Measurements from ENCODE around the gene DLX6.

The DLX6 gene

DNA sequence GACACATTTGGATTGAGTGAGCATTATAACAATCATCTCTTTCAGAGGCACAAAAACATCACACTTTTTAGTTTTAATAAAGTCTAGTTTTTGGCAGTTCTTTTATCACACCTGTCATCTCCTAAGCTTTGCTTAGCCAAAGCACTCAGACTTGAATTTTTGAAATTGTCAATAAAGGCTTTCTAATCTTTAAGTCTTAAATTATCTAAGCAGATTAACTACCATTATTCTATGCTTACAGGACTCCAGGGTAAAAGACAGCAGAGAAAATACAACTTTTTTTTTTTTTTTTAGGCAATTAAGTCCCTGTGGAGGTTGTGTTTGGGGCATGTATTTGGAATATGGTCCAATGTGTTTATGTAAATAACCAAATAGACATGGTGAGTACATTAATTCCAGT, 17.6 kb upstream of the DLX6 start:
- Histone ChIP-seq H3K27ac (ENCODE audit: low read depth, low read length) (no peak overlapping the region), H3K36me3 (ENCODE audit: control insufficient read depth, insufficient read depth, low read length) (no peaks in the 10 kb centered on the region), H3K27me3 (ENCODE audit: control insufficient read depth, insufficient read depth, low read length) (peaks cover 10% of the 10 kb centered on the region), H3K4me1 (ENCODE audit: control insufficient read depth, insufficient read depth, low read length) (no peaks in the 10 kb centered on the region), H3K9ac (ENCODE audit: low read length) (no peak overlapping the region), H3K4me3 (ENCODE audit: low read length) (no peak overlapping the region)

DNA sequence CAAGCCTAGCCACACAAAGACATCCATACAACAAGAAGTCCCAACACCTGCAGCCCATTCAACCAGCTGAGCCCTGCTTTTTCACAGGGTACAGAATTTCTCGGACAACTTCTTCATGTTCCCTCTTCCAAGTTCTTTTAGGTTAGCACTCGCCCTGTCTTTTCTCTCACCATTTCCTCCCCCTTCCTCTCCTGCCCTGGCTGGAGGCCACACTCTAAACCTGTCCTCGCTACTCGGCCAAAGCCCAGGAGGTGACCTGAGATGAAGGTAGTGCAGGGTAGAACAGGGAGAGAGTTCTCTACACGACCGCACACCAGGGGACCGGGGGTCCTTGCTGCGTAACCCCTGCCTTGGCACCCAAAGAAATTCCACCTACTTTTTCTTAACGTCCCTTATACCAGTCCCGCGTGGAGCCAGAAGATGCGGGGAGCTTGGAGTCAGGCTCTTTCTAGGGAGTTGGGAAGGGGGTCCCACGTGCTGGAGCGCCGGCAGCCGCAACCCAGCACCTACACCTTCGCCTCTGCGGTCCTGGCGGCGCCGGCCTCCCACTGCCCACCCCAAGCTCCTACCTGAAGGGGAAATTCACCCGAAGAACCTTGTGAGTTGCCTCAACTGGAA, 16.0 kb upstream of the DLX6 start:
- Histone ChIP-seq H3K9ac (ENCODE audit: low read length) (no peak overlapping the region), H3K4me1 (ENCODE audit: control insufficient read depth, insufficient read depth, low read length) (no peaks in the 10 kb centered on the region), H3K27me3 (ENCODE audit: control insufficient read depth, insufficient read depth, low read length) (peaks cover 22% of the 10 kb centered on the region), H3K36me3 (ENCODE audit: control insufficient read depth, insufficient read depth, low read length) (no peaks in the 10 kb centered on the region), H3K27ac (ENCODE audit: low read depth, low read length) (no peak overlapping the region), H3K4me3 (ENCODE audit: low read length) (no peak overlapping the region)

DNA sequence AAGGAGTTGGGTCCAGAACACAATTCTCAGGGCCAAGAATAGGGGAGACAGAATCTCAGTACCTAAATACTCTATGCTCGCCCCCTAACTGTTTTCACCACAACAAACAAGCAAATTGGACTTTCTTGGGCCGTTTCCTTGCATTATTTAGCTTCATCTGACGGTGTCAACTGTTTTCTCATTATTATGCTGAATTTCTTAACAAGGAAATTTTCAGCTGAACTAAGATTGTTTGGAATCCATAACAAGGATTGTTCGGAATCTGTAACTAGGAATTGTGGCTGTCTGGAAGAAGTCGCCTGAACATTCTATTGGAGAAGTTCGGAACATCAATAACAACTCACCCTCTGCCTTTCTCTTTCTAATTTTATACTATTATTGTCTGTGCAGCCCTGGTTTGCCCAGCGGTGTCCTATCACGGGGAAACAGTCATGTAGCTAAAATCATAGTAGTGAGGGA, 15.5 kb upstream of the DLX6 start:
- peaks cover 22% of the 10 kb centered on the region for H3K27me3 ChIP-seq (ENCODE audit: control insufficient read depth, insufficient read depth, low read length)
- no peak overlapping the region for H3K27ac ChIP-seq (ENCODE audit: low read depth, low read length)
- H3K4me1 ChIP-seq (ENCODE audit: control insufficient read depth, insufficient read depth, low read length), result no peaks in the 10 kb centered on the region
- H3K4me3 ChIP-seq (ENCODE audit: low read length), result no peak overlapping the region
- no peaks in the 10 kb centered on the region for H3K36me3 ChIP-seq (ENCODE audit: control insufficient read depth, insufficient read depth, low read length)
- no peak overlapping the region for H3K9ac ChIP-seq (ENCODE audit: low read length)

DNA sequence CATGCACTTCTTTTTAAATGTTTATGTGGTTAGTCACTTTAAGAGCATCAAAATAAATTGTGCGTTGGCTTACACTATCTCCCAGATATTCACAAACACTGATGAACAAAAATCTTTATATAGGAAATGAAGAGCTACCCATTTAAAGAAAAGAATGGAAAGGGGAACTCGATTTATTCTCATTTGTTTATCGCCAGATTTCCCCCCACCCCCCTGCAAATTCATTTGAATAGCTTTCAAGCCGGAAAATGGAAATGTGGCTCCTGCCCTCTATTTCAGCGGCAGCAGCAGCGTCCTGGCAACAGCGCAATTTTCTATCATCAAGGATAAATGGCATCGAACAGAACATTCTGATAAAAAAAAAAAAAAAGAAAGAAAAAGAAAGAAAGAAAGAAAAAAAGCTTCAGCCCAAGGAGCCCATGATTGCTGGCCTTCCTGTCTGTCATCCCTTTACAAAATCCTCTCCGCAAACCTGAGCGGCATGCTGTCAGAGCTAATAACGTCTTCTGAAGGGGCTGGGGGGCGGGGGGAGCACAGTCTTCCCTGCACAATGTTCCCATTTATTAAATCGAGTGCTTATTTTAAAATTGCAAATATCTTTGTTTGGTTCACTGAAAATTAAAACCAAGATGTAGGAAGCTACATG, 13.7 kb upstream of the DLX6 start:
- H3K36me3 ChIP-seq (ENCODE audit: control insufficient read depth, insufficient read depth, low read length), result no peaks in the 10 kb centered on the region
- H3K27me3 ChIP-seq (ENCODE audit: control insufficient read depth, insufficient read depth, low read length), result peaks cover 25% of the 10 kb centered on the region
- H3K4me1 ChIP-seq (ENCODE audit: control insufficient read depth, insufficient read depth, low read length), result no peaks in the 10 kb centered on the region
- H3K4me3 ChIP-seq (ENCODE audit: low read length), result no peak overlapping the region
- no peak overlapping the region for H3K27ac ChIP-seq (ENCODE audit: low read depth, low read length)
- no peak overlapping the region for H3K9ac ChIP-seq (ENCODE audit: low read length)

DNA sequence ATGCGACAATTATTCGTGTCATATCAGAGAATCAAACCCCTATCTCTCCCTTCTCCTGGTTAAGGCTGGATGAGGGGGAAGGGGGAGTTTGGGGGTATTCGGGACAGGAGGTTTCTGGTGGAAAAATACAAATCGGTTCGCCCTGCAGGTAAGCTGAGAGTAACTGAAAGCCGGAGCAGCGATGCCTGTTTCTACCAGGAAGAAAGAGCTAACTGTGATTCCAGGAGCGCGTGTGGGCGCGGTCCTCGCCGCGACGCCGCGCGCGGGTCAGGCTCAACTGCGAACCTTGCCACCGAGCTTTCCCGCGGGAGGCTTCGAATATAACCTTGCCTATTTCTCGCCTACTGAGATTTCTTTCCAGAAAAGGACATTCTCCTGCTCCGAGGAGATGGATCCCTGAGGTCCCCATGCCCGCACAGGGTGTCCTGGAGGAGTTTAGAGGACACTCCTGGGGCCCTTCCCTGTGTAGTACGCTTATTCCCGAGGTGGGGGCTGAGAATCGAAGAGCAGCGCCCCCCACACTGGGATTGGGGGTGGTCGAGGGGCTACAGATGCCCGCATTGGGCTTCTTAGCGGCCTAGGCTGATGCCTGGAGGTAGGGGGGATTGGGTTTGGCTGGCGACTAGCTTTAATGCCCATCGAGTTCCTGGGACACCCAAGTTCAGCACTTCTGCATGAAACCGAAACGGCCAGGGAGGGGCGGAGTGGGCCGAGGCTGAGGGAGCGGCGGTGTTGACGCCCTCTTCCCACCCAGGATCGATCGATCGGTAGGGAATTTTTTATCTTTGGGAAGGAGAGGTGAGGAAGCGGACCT, 13.0 kb upstream of the DLX6 start:
- no peak overlapping the region for H3K4me3 ChIP-seq (ENCODE audit: low read length)
- peaks cover 27% of the 10 kb centered on the region for H3K27me3 ChIP-seq (ENCODE audit: control insufficient read depth, insufficient read depth, low read length)

DNA sequence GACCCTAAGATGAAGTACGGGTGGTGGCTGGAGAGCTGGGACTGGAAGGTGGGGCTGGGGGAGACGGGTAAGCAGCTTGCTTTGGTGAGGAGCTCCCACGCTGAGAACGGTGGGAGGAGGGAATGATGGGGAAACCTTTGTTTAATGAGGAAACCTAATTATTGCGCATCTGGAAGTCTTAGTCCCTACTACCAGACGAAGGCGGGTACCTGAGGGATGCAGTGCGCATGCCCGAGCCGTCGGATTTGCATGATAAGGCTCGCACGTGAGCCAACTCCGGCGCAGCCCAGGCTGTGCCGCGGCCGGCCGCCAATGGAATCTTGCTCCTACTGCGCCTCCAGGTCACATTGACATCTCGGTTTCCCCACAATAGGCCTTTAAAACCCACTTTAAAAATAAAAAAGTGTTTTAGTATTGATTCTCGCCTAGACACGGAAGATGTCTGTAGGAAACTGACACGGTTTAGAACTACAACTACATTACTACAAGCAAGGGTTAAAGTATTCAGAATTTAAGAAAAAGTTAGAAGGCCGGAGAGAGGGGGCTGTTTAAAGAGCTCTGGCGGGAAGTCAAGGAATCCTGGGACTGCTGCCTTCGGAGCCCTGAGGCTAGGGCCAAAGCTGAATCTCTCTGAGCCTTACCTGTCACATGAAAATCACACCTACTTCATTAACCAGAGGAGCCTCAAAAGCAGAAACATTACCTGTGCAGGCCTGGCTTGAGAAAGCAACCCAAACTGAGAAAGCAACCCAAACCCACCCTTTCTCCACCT, 12.1 kb upstream of the DLX6 start:
- peaks cover 33% of the 10 kb centered on the region for H3K27me3 ChIP-seq (ENCODE audit: control insufficient read depth, insufficient read depth, low read length)

More for the DNA sequence above, 13.0 kb upstream of the DLX6 start:
- H3K36me3 ChIP-seq (ENCODE audit: control insufficient read depth, insufficient read depth, low read length), result no peaks in the 10 kb centered on the region
- H3K9ac ChIP-seq (ENCODE audit: low read length), result no peak overlapping the region
- H3K4me1 ChIP-seq (ENCODE audit: control insufficient read depth, insufficient read depth, low read length), result no peaks in the 10 kb centered on the region
- H3K27ac ChIP-seq (ENCODE audit: low read depth, low read length), result no peak overlapping the region

DNA sequence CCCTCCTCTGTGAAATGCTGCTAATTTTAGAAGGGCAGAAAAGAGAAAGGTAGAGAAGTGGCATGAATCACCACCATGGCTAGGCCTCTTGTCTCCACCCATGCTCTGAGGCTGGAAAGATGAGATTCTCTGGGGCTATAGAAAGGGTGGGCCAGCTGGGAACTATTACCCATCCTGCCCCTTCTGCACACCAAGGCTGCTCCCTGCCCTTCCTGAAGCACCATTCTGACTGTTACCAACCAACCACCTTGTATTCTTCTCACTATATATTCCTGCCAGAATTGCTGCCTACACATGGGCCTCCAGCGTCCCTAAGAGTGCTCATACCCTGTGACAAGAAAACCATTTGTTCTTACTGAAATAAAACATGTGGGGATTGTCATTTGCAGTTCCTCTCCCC, 11.4 kb upstream of the DLX6 start:
- no peak overlapping the region for H3K9ac ChIP-seq (ENCODE audit: low read length)
- no peak overlapping the region for H3K27ac ChIP-seq (ENCODE audit: low read depth, low read length)
- H3K36me3 ChIP-seq (ENCODE audit: control insufficient read depth, insufficient read depth, low read length), result no peaks in the 10 kb centered on the region
- H3K4me3 ChIP-seq (ENCODE audit: low read length), result no peak overlapping the region
- H3K27me3 ChIP-seq (ENCODE audit: control insufficient read depth, insufficient read depth, low read length), result peaks cover 33% of the 10 kb centered on the region
- no peaks in the 10 kb centered on the region for H3K4me1 ChIP-seq (ENCODE audit: control insufficient read depth, insufficient read depth, low read length)

More for the DNA sequence above, 12.1 kb upstream of the DLX6 start:
- H3K36me3 ChIP-seq (ENCODE audit: control insufficient read depth, insufficient read depth, low read length), result no peaks in the 10 kb centered on the region
- no peak overlapping the region for H3K27ac ChIP-seq (ENCODE audit: low read depth, low read length)
- no peak overlapping the region for H3K4me3 ChIP-seq (ENCODE audit: low read length)
- H3K9ac ChIP-seq (ENCODE audit: low read length), result no peak overlapping the region
- H3K4me1 ChIP-seq (ENCODE audit: control insufficient read depth, insufficient read depth, low read length), result no peaks in the 10 kb centered on the region

DNA sequence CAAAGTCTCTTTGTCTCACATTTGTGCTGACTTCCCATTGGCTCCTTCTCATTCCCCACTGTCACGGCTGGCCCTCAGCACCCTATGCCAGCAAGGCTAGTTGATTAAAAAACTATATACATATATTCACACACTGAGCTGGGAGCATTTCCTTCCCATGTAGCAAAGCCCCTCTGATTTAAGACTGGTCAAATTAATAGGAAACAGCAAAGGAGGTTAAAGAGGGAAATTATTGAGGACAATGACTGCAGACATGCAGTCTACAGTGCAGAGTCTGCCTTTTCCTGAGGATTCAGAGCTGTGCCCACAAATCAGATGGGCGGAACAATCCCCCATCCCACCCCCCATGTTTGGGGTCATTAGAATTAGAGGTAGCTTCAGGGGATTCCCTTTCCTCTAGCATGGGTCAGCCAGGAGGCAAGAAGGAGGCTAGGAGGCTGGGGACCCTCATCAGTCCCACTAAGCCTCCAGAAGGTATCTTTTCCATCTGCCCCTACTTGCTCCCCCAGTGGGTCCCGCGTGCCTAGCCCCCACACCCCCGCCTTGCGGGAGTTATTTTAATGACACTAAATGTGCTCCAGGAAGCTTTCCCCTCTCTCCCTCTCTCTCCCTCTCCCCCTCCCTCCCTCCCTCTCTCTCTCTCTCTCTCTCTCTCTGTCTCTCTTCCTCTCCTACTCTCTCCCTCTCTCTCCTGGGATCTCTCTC, 9.8 kb upstream of the DLX6 start:
- H3K4me1 ChIP-seq (ENCODE audit: control insufficient read depth, insufficient read depth, low read length), result no peaks in the 10 kb centered on the region
- no peak overlapping the region for H3K27ac ChIP-seq (ENCODE audit: low read depth, low read length)
- no peak overlapping the region for H3K4me3 ChIP-seq (ENCODE audit: low read length)
- H3K27me3 ChIP-seq (ENCODE audit: control insufficient read depth, insufficient read depth, low read length), result peaks cover 35% of the 10 kb centered on the region
- no peak overlapping the region for H3K9ac ChIP-seq (ENCODE audit: low read length)
- H3K36me3 ChIP-seq (ENCODE audit: control insufficient read depth, insufficient read depth, low read length), result no peaks in the 10 kb centered on the region

DNA sequence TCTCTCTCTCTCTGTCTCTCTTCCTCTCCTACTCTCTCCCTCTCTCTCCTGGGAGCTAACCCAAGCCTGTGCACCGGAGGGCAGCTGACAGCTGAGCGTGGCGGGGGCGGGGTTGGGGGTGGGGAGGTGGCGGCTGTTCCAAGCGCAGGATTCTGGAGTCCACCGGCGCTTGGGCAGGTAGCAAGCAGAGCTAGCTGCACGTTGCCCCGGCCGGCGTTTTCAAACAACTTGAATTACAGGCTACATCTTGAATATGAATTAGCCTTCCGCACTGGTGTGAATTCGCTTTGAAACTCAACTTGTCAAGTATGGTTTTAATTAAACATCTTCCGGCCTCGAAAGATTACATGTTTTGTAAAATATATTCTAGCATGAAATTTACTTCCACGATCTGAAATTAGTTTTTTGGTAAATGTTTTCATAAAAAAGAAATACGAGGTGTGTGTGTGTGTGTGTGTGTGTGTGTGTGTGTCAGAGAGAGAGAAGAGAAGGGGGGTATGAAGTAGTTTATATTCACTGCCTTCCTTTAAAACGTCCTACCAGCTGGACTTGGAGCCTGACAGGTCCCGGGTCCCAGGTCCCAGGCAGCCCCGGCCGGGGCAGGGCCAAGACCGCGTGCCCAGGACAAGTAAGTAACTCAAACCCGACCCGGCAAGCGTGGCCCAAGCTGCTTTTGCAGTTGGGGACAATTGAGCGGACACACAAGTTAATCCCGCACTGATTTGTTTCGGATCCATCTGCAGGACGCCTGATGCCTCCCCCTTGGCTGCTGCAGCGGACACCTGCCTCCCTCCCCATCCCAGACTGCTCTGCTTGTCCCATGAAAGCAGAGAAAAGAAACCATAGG, 9.0 kb upstream of the DLX6 start:
- H3K27ac ChIP-seq (ENCODE audit: low read depth, low read length), result no peak overlapping the region
- no peaks in the 10 kb centered on the region for H3K4me1 ChIP-seq (ENCODE audit: control insufficient read depth, insufficient read depth, low read length)
- H3K27me3 ChIP-seq (ENCODE audit: control insufficient read depth, insufficient read depth, low read length), result peaks cover 35% of the 10 kb centered on the region
- H3K36me3 ChIP-seq (ENCODE audit: control insufficient read depth, insufficient read depth, low read length), result no peaks in the 10 kb centered on the region
- H3K4me3 ChIP-seq (ENCODE audit: low read length), result no peak overlapping the region
- H3K9ac ChIP-seq (ENCODE audit: low read length), result no peak overlapping the region

DNA sequence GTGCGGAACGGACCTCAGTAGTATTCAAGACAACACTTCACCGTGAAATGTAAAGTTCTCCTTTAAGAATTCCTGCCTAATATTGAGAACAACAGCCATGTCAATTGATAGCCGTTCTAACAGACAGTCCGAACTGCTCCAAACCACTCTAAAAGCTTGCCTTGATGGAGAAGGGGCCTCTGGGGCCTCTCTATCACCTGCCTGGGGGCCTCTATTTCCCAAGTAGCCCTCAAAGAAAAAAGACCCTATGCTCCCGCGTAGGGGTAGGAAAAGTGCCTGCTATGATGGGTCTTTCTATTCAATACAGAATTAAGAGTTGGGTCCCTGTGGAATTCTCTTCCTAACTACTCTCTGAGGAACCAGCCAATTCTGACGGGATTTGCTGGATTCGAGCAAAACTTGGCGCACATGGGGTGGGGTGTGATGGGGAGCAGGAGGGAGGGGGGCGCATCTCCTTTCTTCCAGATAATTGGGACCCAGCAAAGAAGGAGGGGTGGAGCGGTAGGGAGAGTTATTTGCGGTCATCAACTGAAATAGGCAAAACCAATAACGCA, 8.3 kb upstream of the DLX6 start:
- H3K36me3 ChIP-seq (ENCODE audit: control insufficient read depth, insufficient read depth, low read length), result no peaks in the 10 kb centered on the region
- peaks cover 40% of the 10 kb centered on the region for H3K27me3 ChIP-seq (ENCODE audit: control insufficient read depth, insufficient read depth, low read length)
- H3K27ac ChIP-seq (ENCODE audit: low read depth, low read length), result no peak overlapping the region
- H3K9ac ChIP-seq (ENCODE audit: low read length), result no peak overlapping the region
- H3K4me3 ChIP-seq (ENCODE audit: low read length), result no peak overlapping the region
- H3K4me1 ChIP-seq (ENCODE audit: control insufficient read depth, insufficient read depth, low read length), result no peaks in the 10 kb centered on the region

DNA sequence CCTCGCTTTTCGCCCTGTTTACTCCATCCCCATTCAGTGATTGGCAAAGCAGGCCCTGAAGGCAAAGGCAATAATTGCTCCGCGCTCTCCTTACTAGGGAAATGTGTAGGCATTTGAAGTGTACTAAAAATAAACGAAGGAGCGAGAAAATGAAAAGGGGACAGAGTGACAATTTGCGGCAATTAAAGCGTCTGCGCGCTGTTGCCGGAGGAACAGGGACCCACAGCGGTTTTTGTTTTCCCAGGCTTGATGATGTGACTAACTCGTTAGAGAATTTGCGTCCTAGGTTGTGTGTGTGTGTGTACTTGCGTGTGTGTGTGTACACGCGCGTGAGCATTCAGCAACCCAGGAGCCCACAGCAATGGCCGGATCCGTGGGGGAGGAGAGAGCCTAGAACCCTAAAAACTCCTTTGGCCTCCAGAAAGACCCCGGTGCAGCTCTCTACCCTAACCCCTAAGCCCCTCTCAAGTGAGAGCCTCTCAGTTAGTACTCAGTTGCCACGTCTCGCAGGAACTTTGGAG, 7.8 kb upstream of the DLX6 start:
- Histone ChIP-seq H3K27me3 (ENCODE audit: control insufficient read depth, insufficient read depth, low read length) (peaks cover 42% of the 10 kb centered on the region), H3K4me3 (ENCODE audit: low read length) (no peak overlapping the region), H3K27ac (ENCODE audit: low read depth, low read length) (no peak overlapping the region)

More for the DNA sequence above, 7.8 kb upstream of the DLX6 start:
- Histone ChIP-seq H3K4me1 (ENCODE audit: control insufficient read depth, insufficient read depth, low read length) (no peaks in the 10 kb centered on the region), H3K9ac (ENCODE audit: low read length) (no peak overlapping the region), H3K36me3 (ENCODE audit: control insufficient read depth, insufficient read depth, low read length) (no peaks in the 10 kb centered on the region)
